AML-193 (cell line): Measurements from ENCODE around the gene PKIG.
"Not testable (repeated sequence)": the region's sequence is repeated elsewhere in the genome, so short reads cannot be mapped to it uniquely, and the experiment has no call there.

Experiments used
- DNase-seq, 2 experiments: peaks; one replicate each; lab custom pipeline; 2025; lab: John Stamatoyannopoulos, UW

Gene PKIG

GRCh38 chr20:44582311-44583025, at the start of gene PKIG:
Gene PKIG, plus strand, starts transcription at chr20:44582579. Its CDS starts 31,978 bp downstream, at chr20:44614557.
- DNase-seq: no peak

GRCh38 chr20:44532981-44533331, 49.4 kb upstream of the PKIG start:
- DNase-seq: no peak

DNA sequence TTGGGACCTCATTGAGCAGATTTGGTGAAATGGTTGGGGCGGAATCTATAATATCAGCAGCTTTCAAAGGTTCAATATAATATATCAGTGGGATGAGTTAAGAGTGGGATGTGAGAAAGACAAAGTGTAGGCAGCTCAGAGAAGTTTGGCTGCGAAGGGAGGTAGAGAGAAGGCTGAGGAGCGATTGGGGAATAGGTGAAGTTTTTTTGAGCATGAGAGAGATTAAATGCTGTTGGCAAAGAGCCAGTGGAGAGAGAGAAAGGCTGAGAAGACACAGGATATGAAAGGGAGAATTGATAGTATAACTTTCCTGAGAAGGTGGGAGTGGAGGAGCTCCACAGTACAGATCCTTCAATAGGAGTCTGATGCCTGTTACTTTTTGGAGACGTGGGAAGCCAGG, 48.5 kb upstream of the PKIG start:
- DNase-seq: no peak

DNA sequence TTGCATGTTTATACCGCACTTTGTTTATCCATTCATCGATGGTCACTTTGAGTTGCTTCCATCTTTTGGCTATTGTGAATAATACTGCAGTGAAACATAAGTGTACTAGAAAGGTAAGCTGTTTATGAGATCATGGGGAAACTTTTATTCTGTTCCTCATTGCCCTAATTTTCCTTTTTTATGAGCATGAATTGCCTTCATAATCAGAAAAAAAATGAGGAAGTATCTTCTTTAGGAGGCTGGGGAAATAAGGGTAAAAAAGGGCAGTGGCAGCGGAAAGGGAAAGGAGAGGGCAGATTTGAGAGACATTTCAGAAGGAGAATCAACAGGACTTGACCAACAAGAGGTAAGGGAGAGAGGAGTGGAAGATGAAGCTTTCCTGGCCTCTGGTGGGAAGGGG, 46.2 kb upstream of the PKIG start:
- DNase-seq: no peak

- DNase-seq: no peak
These were observed 44.4 kb upstream of the PKIG start for GRCh38 chr20:44537993-44538392.

DNA sequence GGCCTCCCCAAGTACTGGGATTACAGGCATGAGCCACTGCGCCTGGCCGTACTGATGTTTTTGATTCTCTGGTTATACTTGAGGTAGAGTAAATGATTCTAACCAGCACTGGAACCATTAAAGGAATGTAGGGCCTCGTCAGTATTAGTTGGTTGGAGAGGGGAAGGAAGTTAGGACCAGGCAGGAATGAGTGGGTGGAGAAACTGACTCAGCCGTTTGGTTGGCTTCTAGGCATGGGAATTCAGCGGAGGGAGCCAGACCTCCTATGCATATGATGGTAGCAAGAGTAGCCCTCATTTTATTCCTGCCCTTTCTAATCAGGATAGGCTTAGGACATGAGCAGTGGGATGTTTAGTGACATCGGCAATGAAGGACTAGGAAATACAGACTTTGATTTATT, 41.5 kb upstream of the PKIG start:
- no peak for DNase-seq

- no peak for DNase-seq
These were observed 40.4 kb upstream of the PKIG start for GRCh38 chr20:44541992-44542391.

DNA sequence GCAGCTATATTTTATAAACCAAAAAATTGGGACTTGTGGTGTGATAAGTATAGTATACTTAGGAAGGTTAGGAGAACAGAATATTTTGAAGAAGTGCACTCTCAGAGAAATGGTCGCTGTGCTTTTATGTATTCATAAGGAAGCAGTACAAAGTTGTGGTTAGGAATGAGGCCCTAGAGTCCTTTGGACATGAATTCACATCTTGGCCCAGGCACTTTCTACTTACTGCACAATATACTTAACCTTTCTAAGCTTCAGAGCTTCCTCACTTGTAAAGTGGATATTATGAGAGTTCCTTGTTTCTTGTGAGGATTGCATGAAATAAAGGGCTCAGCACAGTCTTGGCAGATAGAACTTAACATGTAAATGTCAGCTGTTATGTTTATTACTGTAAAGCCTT, 39.5 kb upstream of the PKIG start:
- no peak for DNase-seq

GRCh38 chr20:44543358-44543757, 39.0 kb upstream of the PKIG start:
- DNase-seq: no peak

- DNase-seq: no peak
These were observed 38.1 kb upstream of the PKIG start for GRCh38 chr20:44544263-44544662.

DNA sequence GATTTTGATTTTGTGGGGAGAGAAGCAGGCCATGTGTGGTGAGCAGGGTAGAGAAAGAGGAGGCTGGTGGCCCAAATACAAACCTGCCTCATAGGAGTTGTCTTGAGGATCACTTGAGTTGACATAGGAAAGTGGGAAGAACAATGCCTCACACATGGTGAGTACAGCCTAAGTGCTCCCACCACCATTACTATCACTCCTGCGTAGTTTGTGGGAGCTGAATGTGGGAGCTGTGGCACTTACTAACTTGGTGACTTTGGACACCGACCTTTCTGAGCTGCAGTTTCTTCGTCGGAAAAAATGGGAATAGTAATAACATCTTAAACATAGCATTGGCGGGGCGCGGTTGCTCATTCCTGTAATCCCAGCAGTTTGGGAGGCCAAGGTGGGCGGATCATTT, 35.0 kb upstream of the PKIG start:
- no peak for DNase-seq

- DNase-seq: no peak
These were observed 33.3 kb upstream of the PKIG start for GRCh38 chr20:44549123-44549522.

DNA sequence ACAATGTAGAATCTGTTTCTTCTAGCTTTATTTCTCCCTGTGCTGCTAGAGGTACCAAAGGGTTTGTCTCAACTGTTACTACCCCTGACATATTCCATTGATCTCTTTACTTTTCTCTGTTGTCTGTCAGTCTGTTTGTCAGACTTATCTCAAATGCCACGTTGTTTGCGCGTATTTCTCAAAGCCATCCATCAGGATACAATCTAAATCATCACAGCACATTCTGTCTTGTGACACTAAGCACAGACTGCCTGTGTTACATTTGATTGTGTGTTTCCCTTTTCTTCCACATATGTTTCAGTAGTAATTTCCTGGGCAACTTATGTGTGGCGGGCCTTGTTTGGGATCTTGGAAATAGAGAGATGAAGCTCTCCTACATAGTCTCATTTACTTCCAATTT, 30.3 kb upstream of the PKIG start:
- no peak for DNase-seq

DNA sequence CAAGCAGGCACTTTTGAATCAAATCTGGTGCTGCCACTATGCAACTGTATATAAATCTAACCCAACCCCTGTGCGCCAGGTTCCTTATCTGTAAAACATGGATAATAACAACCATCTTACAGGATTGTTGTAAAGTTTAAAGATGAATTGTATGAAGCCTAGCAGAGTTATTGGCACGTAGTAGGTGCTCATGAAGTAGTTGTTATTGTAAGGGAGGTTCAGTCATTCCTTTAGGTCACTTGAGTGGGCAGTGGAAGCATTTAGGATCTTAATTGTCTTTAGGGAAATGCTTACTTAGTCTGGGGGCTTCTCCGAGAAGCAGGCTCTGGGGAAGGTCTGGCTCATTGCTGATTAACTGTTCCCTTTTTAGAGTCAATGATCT, 29.8 kb upstream of the PKIG start:
- no peak for DNase-seq

- no peak for DNase-seq
These were observed 29.1 kb upstream of the PKIG start for GRCh38 chr20:44552950-44553908.

- no peak for DNase-seq
These were observed 23.1 kb upstream of the PKIG start for GRCh38 chr20:44559302-44559701.

GRCh38 chr20:44560229-44560628, 22.1 kb upstream of the PKIG start:
- no peak for DNase-seq

DNA sequence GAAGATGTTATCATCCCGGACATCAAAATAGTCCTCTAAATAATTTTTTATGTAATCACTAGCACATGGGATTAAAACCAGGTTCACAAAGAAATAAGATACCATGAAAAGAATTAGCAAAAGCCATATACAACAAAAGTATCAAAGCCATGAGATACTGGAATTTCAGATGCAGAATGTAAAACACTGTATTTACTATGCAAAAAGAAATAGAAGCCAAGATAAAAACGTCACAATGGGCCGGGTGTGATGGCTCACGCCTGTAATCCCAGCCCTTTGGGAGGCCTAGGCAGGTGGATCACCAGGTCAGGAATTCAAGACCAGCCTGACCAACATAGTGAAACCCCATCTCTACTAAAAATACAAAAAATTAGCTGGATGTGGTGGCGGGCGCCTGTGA, 21.6 kb upstream of the PKIG start:
- DNase-seq: not testable (repeated sequence)

GRCh38 chr20:44561876-44562275, 20.5 kb upstream of the PKIG start:
- no peak for DNase-seq

DNA sequence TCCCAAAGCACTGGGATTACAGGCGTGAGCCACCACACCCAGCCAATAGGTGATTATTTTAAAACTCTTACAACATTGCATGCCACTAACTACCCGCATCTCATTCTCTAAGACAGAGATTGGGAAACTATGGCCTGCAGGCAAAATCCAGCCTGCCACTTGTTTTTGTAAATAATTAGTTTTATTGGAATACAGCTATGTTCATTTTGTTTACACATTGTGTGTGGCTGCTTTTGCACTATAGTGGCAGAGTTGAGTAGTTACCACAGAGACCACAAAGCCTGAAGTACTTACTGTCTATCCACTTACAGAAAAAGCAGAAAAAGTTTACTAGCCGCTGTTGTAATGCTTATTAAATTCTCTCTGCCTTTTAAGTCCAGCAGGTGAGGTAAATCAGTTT, 16.4 kb upstream of the PKIG start:
- DNase-seq: no peak

- DNase-seq: no peak
These were observed 15.6 kb upstream of the PKIG start for GRCh38 chr20:44566811-44567210.

GRCh38 chr20:44570367-44570766, 12.0 kb upstream of the PKIG start:
- DNase-seq: no peak

GRCh38 chr20:44571362-44571988, 10.9 kb upstream of the PKIG start:
- DNase-seq: no peak
